HG03571 (cell line): ENCODE data around the gene TRIM39.

ENCODE experiments used
- ATAC-seq: cut with Tn5 transposase; IDR thresholded peaks from one replicate; pipeline ENCODE4 v1.9.1; 2021; ENCODE audit not compliant: unreplicated experiment

The TRIM39 gene

GRCh38 chr6:30325873-30326525, 728 bp upstream of the TRIM39 start:
- ATAC-seq: peak; percentile 47

DNA sequence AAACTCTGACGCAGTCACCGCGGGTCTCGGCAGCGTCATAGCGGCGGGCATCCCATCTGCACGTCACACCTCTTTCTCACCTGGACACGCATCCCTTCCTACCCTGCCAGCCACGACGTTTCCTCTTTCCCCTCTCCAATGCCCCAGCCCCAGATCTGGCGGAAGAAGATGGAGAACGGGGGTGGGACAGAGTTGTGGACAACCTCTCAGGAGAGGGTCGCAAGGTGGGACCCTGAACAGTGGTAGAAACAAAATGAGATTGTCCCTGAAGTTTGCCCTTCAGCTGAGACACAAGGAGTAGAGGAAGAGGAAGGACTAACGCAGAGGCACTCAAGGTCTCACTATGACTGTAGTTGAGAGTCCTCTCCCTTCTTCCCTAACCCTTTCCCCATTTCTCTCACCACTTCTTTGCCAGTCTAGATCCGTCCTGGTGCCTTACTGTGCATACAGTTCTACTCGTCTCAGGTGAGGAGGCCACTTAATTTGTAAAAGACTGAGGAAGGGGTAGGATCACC, 562 bp downstream of the TRIM39 start:
- ATAC-seq: no peak

DNA sequence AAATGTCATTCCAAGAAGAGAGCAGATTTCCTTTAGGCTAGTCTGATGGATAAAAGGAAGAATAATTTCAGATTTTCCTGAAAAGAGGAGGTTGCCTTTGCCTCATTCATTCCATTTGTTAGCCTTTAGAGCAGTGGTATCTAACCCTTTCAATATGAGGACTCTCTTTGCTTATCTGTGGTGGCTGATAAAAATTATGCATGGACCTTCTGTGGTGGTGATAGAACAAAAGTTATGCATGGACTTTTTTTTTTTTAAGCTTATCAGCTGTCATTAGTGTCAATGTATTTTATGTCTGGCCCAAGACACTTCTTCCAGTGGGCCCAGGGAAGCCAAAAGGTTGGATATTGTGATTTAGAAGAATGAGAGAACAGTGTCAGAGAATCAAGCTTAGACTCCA, 1.7 kb downstream of the TRIM39 start:
- ATAC-seq: no peak

DNA sequence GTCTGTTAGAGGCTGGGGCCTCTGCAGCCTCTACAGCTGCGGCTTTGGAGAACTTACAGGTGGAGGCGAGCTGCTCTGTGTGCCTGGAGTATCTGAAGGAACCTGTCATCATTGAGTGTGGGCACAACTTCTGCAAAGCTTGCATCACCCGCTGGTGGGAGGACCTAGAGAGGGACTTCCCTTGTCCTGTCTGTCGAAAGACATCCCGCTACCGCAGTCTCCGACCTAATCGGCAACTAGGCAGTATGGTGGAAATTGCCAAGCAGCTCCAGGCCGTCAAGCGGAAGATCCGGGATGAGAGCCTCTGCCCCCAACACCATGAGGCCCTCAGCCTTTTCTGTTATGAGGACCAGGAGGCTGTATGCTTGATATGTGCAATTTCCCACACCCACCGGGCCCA, 2.6 kb downstream of the TRIM39 start:
- ATAC-seq: no peak

DNA sequence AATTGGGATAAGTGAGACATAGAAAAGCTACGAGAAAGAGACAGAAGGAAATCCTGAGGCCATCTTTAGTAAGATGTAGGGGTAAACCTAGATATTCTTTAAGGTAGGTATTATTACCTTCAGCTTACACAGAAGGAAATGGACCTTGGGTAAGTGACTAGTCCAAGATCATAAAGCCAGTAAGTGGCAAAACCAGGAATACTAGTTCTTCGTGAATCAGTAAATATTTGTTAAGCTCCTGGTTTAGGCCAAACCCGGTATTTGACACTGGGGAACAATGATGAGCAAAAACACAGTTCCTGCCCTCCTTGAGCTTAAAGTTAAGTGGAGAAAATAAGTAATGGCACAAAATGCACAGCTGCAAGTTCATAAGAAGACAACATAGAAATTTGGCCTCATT, 5.3 kb downstream of the TRIM39 start:
- ATAC-seq: no peak

GRCh38 chr6:30334075-30334783, 7.5 kb downstream of the TRIM39 start:
- no peak for ATAC-seq

DNA sequence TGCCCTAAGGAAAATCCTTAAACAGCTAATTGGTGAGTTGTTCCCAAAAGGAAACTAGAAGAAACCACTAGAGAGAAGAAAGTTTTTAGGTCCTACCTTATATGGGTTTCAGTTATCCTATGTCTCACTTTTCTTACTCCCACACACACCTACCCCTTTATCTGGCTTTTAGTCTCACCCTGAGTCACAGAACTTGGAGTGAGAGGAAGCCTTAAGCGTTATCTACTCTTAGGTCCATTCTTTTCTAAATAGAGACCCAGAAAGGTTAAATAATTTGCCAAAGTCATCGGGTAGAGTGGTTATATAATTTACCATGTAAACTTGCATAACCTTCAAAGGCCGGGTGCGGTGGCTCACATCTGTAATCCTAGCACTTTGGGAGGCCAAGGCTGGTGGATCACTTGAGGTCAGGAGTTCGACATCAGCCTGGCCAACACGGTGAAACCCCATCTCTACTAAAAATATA, 13.9 kb downstream of the TRIM39 start:
- ATAC-seq: no peak

- no peak for ATAC-seq
These were observed 14.5 kb downstream of the TRIM39 start for GRCh38 chr6:30341218-30341617.

DNA sequence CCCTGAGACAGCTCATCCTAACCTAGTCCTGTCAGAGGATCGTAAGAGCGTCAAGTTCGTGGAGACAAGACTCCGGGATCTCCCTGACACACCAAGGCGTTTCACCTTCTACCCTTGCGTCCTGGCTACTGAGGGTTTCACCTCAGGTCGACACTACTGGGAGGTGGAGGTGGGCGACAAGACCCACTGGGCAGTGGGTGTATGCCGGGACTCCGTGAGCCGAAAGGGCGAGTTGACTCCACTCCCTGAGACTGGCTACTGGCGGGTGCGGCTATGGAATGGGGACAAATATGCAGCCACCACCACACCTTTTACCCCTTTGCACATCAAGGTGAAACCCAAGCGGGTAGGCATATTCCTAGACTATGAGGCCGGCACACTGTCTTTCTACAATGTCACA, 15.0 kb downstream of the TRIM39 start:
- ATAC-seq: no peak

DNA sequence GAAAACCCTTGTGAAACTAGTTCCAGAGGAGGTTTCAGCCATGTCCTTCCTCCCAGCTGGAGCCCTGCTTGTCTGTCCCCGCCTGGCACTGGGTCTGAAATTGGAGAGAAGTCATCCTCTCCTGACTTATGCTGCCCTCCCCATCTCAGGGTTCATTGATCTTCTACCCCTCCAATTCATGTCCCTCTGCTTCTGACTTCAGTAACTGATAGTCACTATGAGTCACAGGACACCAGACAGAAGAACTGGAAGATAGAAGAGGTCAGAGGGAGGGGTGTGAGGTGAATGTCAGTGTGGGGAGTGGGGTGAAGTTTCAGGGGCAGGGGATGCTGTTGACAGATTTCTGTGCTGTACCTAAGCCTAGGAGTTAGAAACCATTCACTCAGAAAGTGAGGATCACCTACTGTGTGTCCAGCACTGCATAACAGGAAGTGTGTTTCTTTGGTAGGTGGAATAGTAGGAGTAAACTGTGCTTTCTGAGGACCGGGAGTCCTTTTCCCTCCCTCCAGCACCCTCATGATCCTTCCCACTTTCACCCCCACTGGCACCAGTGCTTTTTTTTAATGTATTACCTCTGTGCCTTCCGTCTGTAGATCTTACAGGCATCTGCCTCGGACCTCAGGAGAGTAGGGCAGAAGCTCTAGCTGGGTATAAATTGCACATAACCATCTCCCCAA, 17.6 kb downstream of the TRIM39 start:
- ATAC-seq: no peak

- peak; percentile 88 for ATAC-seq
These were observed 18.3 kb downstream of the TRIM39 start, which contains the start of gene RPP21 for GRCh38 chr6:30344868-30345671. RPP21 (plus strand) TSS chr6:30345156; CDS start chr6:30345172, 16 bp downstream.

DNA sequence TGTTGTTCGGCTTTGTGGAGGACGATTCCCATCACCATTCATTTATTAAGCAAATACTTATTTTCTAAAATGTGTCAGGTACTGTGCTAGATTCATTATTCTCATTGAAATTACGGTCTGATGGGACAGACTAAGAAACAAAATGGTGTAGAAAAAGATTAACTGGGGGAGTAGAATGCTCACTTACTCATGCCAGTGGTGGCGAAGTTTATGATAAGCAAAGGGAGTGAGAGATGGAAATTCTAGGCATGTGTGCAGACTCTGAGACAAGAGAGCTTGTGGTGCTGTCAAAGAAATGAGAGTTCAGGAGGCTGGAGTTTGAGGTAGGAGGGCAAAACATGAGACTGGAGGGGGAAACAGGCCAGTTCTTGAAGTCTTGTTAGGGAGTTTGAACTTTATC, 19.1 kb downstream of the TRIM39 start:
- ATAC-seq: no peak

- no peak for ATAC-seq
These were observed 22.2 kb downstream of the TRIM39 start for GRCh38 chr6:30348957-30349356.

- no peak for ATAC-seq
These were observed 22.9 kb downstream of the TRIM39 start for GRCh38 chr6:30349421-30350177.

DNA sequence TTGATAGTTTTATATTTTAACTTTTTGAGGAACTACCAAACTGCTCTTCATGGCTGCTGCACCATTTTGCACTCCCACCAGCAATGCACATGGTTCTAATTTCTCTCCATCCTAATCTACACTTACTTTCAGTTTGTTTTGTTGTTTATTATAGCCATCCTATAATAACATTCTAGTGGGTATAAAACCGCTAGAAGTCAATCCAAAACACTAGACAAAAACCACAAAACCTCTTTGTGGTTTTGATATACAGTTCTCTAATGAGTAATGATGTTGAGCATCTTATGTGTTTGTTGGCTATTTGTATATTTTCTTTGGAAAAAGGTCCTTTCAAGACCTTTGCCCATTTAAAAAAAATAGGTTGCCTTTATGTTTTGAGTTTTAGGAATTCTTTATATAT, 23.8 kb downstream of the TRIM39 start:
- no peak for ATAC-seq

GRCh38 chr6:30352550-30352949, 25.8 kb downstream of the TRIM39 start:
- ATAC-seq: no peak

DNA sequence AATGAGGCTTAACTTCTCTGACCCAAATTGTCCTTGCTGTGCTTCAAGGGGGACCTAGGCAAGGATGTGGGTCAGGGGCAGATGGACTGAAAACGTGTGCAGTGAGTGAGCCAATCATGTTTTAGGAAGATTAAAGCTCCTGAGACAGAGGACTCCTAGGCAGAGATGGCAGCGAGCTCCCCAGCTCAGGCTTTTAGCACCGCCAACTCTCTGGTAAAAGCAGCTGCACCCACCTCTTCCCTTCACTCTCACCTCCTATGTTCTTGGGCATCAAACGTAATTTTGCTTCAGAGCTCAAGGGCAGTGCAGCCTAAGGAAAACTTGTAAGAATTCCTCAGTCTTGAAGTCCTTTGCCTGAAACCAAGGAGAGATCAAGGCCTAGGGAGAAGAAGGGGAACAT, 28.6 kb downstream of the TRIM39 start:
- no peak for ATAC-seq

DNA sequence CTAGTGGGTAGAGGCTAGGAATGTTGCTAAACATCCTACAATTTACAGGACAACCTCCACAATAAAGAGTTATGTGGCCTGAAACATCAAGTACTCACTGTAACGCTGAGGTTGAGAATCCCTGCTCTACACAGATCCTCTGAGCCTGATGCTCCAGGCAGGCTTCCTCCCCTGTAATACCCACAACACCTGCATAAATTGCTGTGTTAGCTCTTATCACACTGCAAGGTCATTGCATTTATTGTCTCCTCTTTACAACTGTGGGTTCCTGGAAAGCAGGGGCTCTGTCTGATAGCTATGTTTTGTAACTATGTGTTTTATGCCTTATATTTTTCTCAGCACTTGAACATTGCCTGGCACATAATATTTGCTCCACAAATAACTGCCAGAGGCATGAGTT, 29.8 kb downstream of the TRIM39 start:
- no peak for ATAC-seq

GRCh38 chr6:30357678-30358540, 31.2 kb downstream of the TRIM39 start:
- no peak for ATAC-seq
